ENCODE measurements around the gene MPC2.

The MPC2 gene

GRCh38 chr1:167926486-167926997 is 10.3 kb downstream of the MPC2 start:
- Mint-ChIP-seq H3K27me3 (ENCODE audit: low read depth) (no peaks in the 10 kb centered on the region), H3K36me3 (ENCODE audit: low read depth) (peaks cover 4% of the 10 kb centered on the region), H3K4me1 (ENCODE audit: low read depth) (peaks cover 3% of the 10 kb centered on the region), H3K9me3 (no peaks in the 10 kb centered on the region), H3K27ac (no peak overlapping the region), H3K4me3 (no peak overlapping the region)
- DNase-seq (ENCODE audit: low spot score): no peak

- no peak overlapping the region for H3K27ac Mint-ChIP-seq
These were observed 12.2 kb downstream of the MPC2 start for GRCh38 chr1:167924543-167925231.

GRCh38 chr1:167924102-167924501 is 12.8 kb downstream of the MPC2 start:
- no peaks in the 10 kb centered on the region for H3K9me3 Mint-ChIP-seq
- no peak for DNase-seq (ENCODE audit: low spot score)
- peaks cover 6% of the 10 kb centered on the region for H3K36me3 Mint-ChIP-seq (ENCODE audit: low read depth)
- no peak overlapping the region for H3K27ac Mint-ChIP-seq
- no peaks in the 10 kb centered on the region for H3K27me3 Mint-ChIP-seq (ENCODE audit: low read depth)
- peaks cover 3% of the 10 kb centered on the region for H3K4me1 Mint-ChIP-seq (ENCODE audit: low read depth)
- no peak overlapping the region for H3K4me3 Mint-ChIP-seq

More at GRCh38 chr1:167924543-167925231, 12.2 kb downstream of the MPC2 start:
- Mint-ChIP-seq H3K36me3 (ENCODE audit: low read depth) (peaks cover 4% of the 10 kb centered on the region), H3K27me3 (ENCODE audit: low read depth) (no peaks in the 10 kb centered on the region), H3K9me3 (no peaks in the 10 kb centered on the region), H3K4me1 (ENCODE audit: low read depth) (peaks cover 3% of the 10 kb centered on the region), H3K4me3 (no peak overlapping the region)
- DNase-seq (ENCODE audit: low spot score): no peak

GRCh38 chr1:167923324-167924056 is 13.4 kb downstream of the MPC2 start:
- no peak overlapping the region for H3K4me3 Mint-ChIP-seq
- peaks cover 7% of the 10 kb centered on the region for H3K36me3 Mint-ChIP-seq (ENCODE audit: low read depth)
- H3K4me1 Mint-ChIP-seq (ENCODE audit: low read depth): peaks cover 3% of the 10 kb centered on the region
- DNase-seq (ENCODE audit: low spot score): no peak
- no peaks in the 10 kb centered on the region for H3K9me3 Mint-ChIP-seq
- H3K27me3 Mint-ChIP-seq (ENCODE audit: low read depth): no peaks in the 10 kb centered on the region
- H3K27ac Mint-ChIP-seq: no peak overlapping the region

GRCh38 chr1:167922611-167923074 is 14.2 kb downstream of the MPC2 start:
- no peaks in the 10 kb centered on the region for H3K27me3 Mint-ChIP-seq (ENCODE audit: low read depth)
- no peak overlapping the region for H3K27ac Mint-ChIP-seq
- H3K36me3 Mint-ChIP-seq (ENCODE audit: low read depth): peaks cover 14% of the 10 kb centered on the region
- H3K9me3 Mint-ChIP-seq: no peaks in the 10 kb centered on the region
- no peak for DNase-seq (ENCODE audit: low spot score)
- peaks cover 3% of the 10 kb centered on the region for H3K4me1 Mint-ChIP-seq (ENCODE audit: low read depth)
- no peak overlapping the region for H3K4me3 Mint-ChIP-seq

- DNase-seq (ENCODE audit: low spot score): no peak
- peaks cover 14% of the 10 kb centered on the region for H3K36me3 Mint-ChIP-seq (ENCODE audit: low read depth)
- no peak overlapping the region for H3K4me3 Mint-ChIP-seq
- H3K27me3 Mint-ChIP-seq (ENCODE audit: low read depth): no peaks in the 10 kb centered on the region
- peaks cover 3% of the 10 kb centered on the region for H3K4me1 Mint-ChIP-seq (ENCODE audit: low read depth)
- no peak overlapping the region for H3K27ac Mint-ChIP-seq
- H3K9me3 Mint-ChIP-seq: no peaks in the 10 kb centered on the region
These were observed 14.8 kb downstream of the MPC2 start for GRCh38 chr1:167922023-167922422.

- DNase-seq (ENCODE audit: low spot score): no peak
- Mint-ChIP-seq H3K36me3 (ENCODE audit: low read depth) (peaks cover 15% of the 10 kb centered on the region), H3K27ac (no peak overlapping the region), H3K4me3 (no peak overlapping the region), H3K4me1 (ENCODE audit: low read depth) (peaks cover 1% of the 10 kb centered on the region), H3K9me3 (no peaks in the 10 kb centered on the region), H3K27me3 (ENCODE audit: low read depth) (no peaks in the 10 kb centered on the region)
These were observed 19.9 kb downstream of the MPC2 start for GRCh38 chr1:167916766-167917511.

- no peak overlapping the region for H3K4me3 Mint-ChIP-seq
- H3K27me3 Mint-ChIP-seq (ENCODE audit: low read depth): no peaks in the 10 kb centered on the region
- no peak for DNase-seq (ENCODE audit: low spot score)
- H3K36me3 Mint-ChIP-seq (ENCODE audit: low read depth): peaks cover 15% of the 10 kb centered on the region
- H3K4me1 Mint-ChIP-seq (ENCODE audit: low read depth): no peaks in the 10 kb centered on the region
- H3K27ac Mint-ChIP-seq: no peak overlapping the region
- H3K9me3 Mint-ChIP-seq: no peaks in the 10 kb centered on the region
These were observed 21.3 kb downstream of the MPC2 start for GRCh38 chr1:167915569-167915968.

- Mint-ChIP-seq H3K9me3 (peaks cover 10% of the 10 kb centered on the region), H3K4me3 (no peak within 1 kb of the TSS), H3K4me1 (ENCODE audit: low read depth) (no peaks in the 10 kb centered on the region), H3K27ac (no peak within 1 kb of the TSS), H3K36me3 (ENCODE audit: low read depth) (peaks cover 14% of the 10 kb centered on the region), H3K27me3 (ENCODE audit: low read depth) (no peaks in the 10 kb centered on the region)
- no peak for DNase-seq (ENCODE audit: low spot score)
These were observed 22.9 kb downstream of the MPC2 start, which contains the start of gene ADCY10 for GRCh38 chr1:167913895-167914496. TSS of gene ADCY10 (minus strand) at chr1:167914134. CDS start at chr1:167905140, 8,994 bp downstream.

- Mint-ChIP-seq H3K27me3 (ENCODE audit: low read depth) (peaks cover 2% of the 10 kb centered on the region), H3K27ac (no peak overlapping the region), H3K4me1 (ENCODE audit: low read depth) (no peaks in the 10 kb centered on the region), H3K4me3 (no peak overlapping the region), H3K36me3 (ENCODE audit: low read depth) (peaks cover 7% of the 10 kb centered on the region), H3K9me3 (peaks cover 10% of the 10 kb centered on the region)
- no peak for DNase-seq (ENCODE audit: low spot score)
These were observed 24.6 kb downstream of the MPC2 start for GRCh38 chr1:167912294-167912693.

GRCh38 chr1:167911413-167911812 is 25.5 kb downstream of the MPC2 start:
- no peak for DNase-seq (ENCODE audit: low spot score)
- Mint-ChIP-seq H3K9me3 (peaks cover 10% of the 10 kb centered on the region), H3K4me1 (ENCODE audit: low read depth) (no peaks in the 10 kb centered on the region)

GRCh38 chr1:167910530-167910929 is 26.3 kb downstream of the MPC2 start:
- Mint-ChIP-seq H3K27ac (no peak overlapping the region), H3K9me3 (peaks cover 10% of the 10 kb centered on the region), H3K4me1 (ENCODE audit: low read depth) (no peaks in the 10 kb centered on the region), H3K36me3 (ENCODE audit: low read depth) (peaks cover 1% of the 10 kb centered on the region), H3K4me3 (no peak overlapping the region), H3K27me3 (ENCODE audit: low read depth) (peaks cover 2% of the 10 kb centered on the region)
- no peak for DNase-seq (ENCODE audit: low spot score)

More at GRCh38 chr1:167911413-167911812, 25.5 kb downstream of the MPC2 start:
- no peak overlapping the region for H3K27ac Mint-ChIP-seq
- H3K36me3 Mint-ChIP-seq (ENCODE audit: low read depth): peaks cover 3% of the 10 kb centered on the region
- no peak overlapping the region for H3K4me3 Mint-ChIP-seq
- peaks cover 2% of the 10 kb centered on the region for H3K27me3 Mint-ChIP-seq (ENCODE audit: low read depth)

- peaks cover 1% of the 10 kb centered on the region for H3K36me3 Mint-ChIP-seq (ENCODE audit: low read depth)
- H3K9me3 Mint-ChIP-seq: peaks cover 10% of the 10 kb centered on the region
- DNase-seq (ENCODE audit: low spot score): no peak
- no peak overlapping the region for H3K27ac Mint-ChIP-seq
- no peak overlapping the region for H3K4me3 Mint-ChIP-seq
- peaks cover 2% of the 10 kb centered on the region for H3K27me3 Mint-ChIP-seq (ENCODE audit: low read depth)
- no peaks in the 10 kb centered on the region for H3K4me1 Mint-ChIP-seq (ENCODE audit: low read depth)
These were observed 27.1 kb downstream of the MPC2 start for GRCh38 chr1:167909691-167910180.

Measured in T-helper 2 cell treated with Interferon-gamma antibody and Interleukin-4, amounts not matched to agents 5 μg/mL and 100 μg/mL, for 36 hours (primary cell).